Progenitor cell of endocrine pancreas (in vitro differentiated cells): ENCODE data around the gene KNSTRN. TPM values are rescaled to one million over a fixed set of nuclear protein-coding genes. Genes with fewer than 3 reads are reported as not detected.

Experiments
- DNase-seq: peaks from one replicate; pipeline ENCODE4 v3.0.0; 2021; ENCODE audit warnings: low spot score; ENCODE audit not compliant: unreplicated experiment
- H3K27ac Mint-ChIP-seq: 2 replicates; pipeline ENCODE4 v1.8.0; 2021; ENCODE audit warnings: mild to moderate bottlenecking, moderate library complexity, mixed read lengths
- H3K27me3 Mint-ChIP-seq: 2 replicates; pipeline ENCODE4 v1.8.0; 2021; ENCODE audit warnings: mixed read lengths
- H3K36me3 Mint-ChIP-seq: 2 replicates; pipeline ENCODE4 v1.8.0; 2022; ENCODE audit warnings: mixed read lengths; ENCODE audit not compliant: insufficient read depth
- H3K4me1 Mint-ChIP-seq: 2 replicates; pipeline ENCODE4 v1.8.0; 2021; ENCODE audit warnings: low read depth, mixed read lengths
- H3K4me3 Mint-ChIP-seq: 2 replicates; pipeline ENCODE4 v1.8.0; 2021; ENCODE audit warnings: low read depth, mild to moderate bottlenecking, moderate library complexity, mixed read lengths
- H3K9me3 Mint-ChIP-seq: 2 replicates; pipeline ENCODE4 v1.8.0; 2021; ENCODE audit warnings: low read depth, mixed read lengths
- CTCF ChIP-seq: fragments of 200-600 bp; sonication (generic); IDR thresholded peaks from one replicate; pipeline ENCODE4 v1.5.0; 2021; ENCODE audit warnings: antibody characterized with exemption, mild to moderate bottlenecking; ENCODE audit not compliant: unreplicated experiment
- total RNA-seq: library from RNA; stranded (reverse); gene quantifications from 2 replicates; pipeline ENCODE4 v1.2.1, GENCODE V29; 2021

Gene KNSTRN
- total RNA-seq, 1 donor from 2014 or later = 44.8 TPM

- Mint-ChIP-seq H3K27me3 (peaks cover 79% of the 10 kb centered on the region), H3K9me3 (no peaks in the 10 kb centered on the region), H3K36me3 (no peaks in the 10 kb centered on the region), H3K4me3 (peak overlapping the region; percentile 34), H3K4me1 (peaks cover 16% of the 10 kb centered on the region), H3K27ac (no peak overlapping the region)
- no peak for DNase-seq
- no peak for TF ChIP-seq CTCF
Observed at GRCh38 chr15:40436892-40437751, 54.6 kb downstream of the KNSTRN start.

- Mint-ChIP-seq H3K27me3 (peaks cover 74% of the 10 kb centered on the region), H3K4me1 (peaks cover 21% of the 10 kb centered on the region), H3K27ac (no peak overlapping the region), H3K9me3 (no peaks in the 10 kb centered on the region), H3K4me3 (no peak overlapping the region), H3K36me3 (no peaks in the 10 kb centered on the region)
- no peak for TF ChIP-seq CTCF
- no peak for DNase-seq
Observed at GRCh38 chr15:40437752-40438687, 55.5 kb downstream of the KNSTRN start.

GRCh38 chr15:40438712-40439111 is 56.2 kb downstream of the KNSTRN start:
- Mint-ChIP-seq H3K27me3 (peaks cover 71% of the 10 kb centered on the region), H3K4me3 (no peak overlapping the region), H3K4me1 (peaks cover 23% of the 10 kb centered on the region), H3K27ac (no peak overlapping the region), H3K9me3 (no peaks in the 10 kb centered on the region), H3K36me3 (no peaks in the 10 kb centered on the region)
- no peak for DNase-seq
- no peak for TF ChIP-seq CTCF

GRCh38 chr15:40439461-40439959 is 57.0 kb downstream of the KNSTRN start:
- Mint-ChIP-seq H3K27me3 (peaks cover 66% of the 10 kb centered on the region), H3K36me3 (no peaks in the 10 kb centered on the region), H3K4me1 (peaks cover 28% of the 10 kb centered on the region), H3K27ac (no peak overlapping the region), H3K4me3 (peak overlapping the region; percentile 79), H3K9me3 (no peaks in the 10 kb centered on the region)
- no peak for TF ChIP-seq CTCF
- DNase-seq = no peak
